ENCODE data around the gene SYNJ2.

Gene SYNJ2

GRCh38 chr6:158009114-158009891, 27.6 kb downstream of the SYNJ2 start:
- DNase-seq (peak; percentile 69), ATAC-seq (ENCODE audit: insufficient read depth, low read depth) (peak; percentile 89)
- H3K27ac ChIP-seq (ENCODE audit: low read length): peak overlapping the region; percentile 63

GRCh38 chr6:158009935-158010585, 28.4 kb downstream of the SYNJ2 start:
- 0 out of 2 replicates have a peak overlapping the region, but pooled peaks have one; percentile 19 for H3K9ac ChIP-seq (ENCODE audit: low read depth, low read length)
- peak overlapping the region; percentile 63 for H3K27ac ChIP-seq (ENCODE audit: low read length)
- peaks cover 46% of the 10 kb centered on the region for H3K4me1 ChIP-seq (ENCODE audit: insufficient read depth, low read length)

More at GRCh38 chr6:158009114-158009891, 27.6 kb downstream of the SYNJ2 start:
- H3K4me2 ChIP-seq (ENCODE audit: insufficient read depth, low read length): peak overlapping the region; percentile 24
- no peaks in the 10 kb centered on the region for H3K36me3 ChIP-seq (ENCODE audit: insufficient read depth, low read length)
- no peak for TF ChIP-seq EZH2 (IDR thresholded peaks at IDR 0.05; ENCODE audit: borderline replicate concordance, low read depth, low read length, severe bottlenecking)
- H3K9me3 ChIP-seq (ENCODE audit: insufficient read depth, low read length, severe bottlenecking): no peaks in the 10 kb centered on the region
- H3K9ac ChIP-seq (ENCODE audit: low read depth, low read length): peak overlapping the region; percentile 19; the same call in 1 of the 2 replicates
- peaks cover 85% of the 10 kb centered on the region for H3K79me2 ChIP-seq (ENCODE audit: insufficient read depth, low read length)
- H3K4me1 ChIP-seq (ENCODE audit: insufficient read depth, low read length): peaks cover 39% of the 10 kb centered on the region
- no peaks in the 10 kb centered on the region for H3K27me3 ChIP-seq (ENCODE audit: insufficient read depth, low read length, poor library complexity)
- no peak overlapping the region for H3K4me3 ChIP-seq (ENCODE audit: low read depth in 1 of 2, low read length in 2 of 2)
- H2AFZ ChIP-seq (ENCODE audit: low read depth, low read length): no peak overlapping the region
- H4K20me1 ChIP-seq (ENCODE audit: insufficient read depth, low read length): peaks cover 43% of the 10 kb centered on the region

GRCh38 chr6:158010591-158011477, 29.2 kb downstream of the SYNJ2 start:
- Histone ChIP-seq H2AFZ (ENCODE audit: low read depth, low read length) (no peak overlapping the region), H3K79me2 (ENCODE audit: insufficient read depth, low read length) (peaks cover 88% of the 10 kb centered on the region), H3K9me3 (ENCODE audit: insufficient read depth, low read length, severe bottlenecking) (no peaks in the 10 kb centered on the region), H3K27me3 (ENCODE audit: insufficient read depth, low read length, poor library complexity) (no peaks in the 10 kb centered on the region), H4K20me1 (ENCODE audit: insufficient read depth, low read length) (peaks cover 34% of the 10 kb centered on the region), H3K36me3 (ENCODE audit: insufficient read depth, low read length) (no peaks in the 10 kb centered on the region), H3K9ac (ENCODE audit: low read depth, low read length) (no peak overlapping the region), H3K4me3 (ENCODE audit: low read depth in 1 of 2, low read length in 2 of 2) (no peak overlapping the region), H3K4me2 (ENCODE audit: insufficient read depth, low read length) (no peak overlapping the region), H3K27ac (ENCODE audit: low read length) (no peak overlapping the region), H3K4me1 (ENCODE audit: insufficient read depth, low read length) (peaks cover 49% of the 10 kb centered on the region)
- TF ChIP-seq CTCF (IDR thresholded peaks at IDR 0.05; ENCODE audit: borderline replicate concordance, extremely low read depth, low read length, poor library complexity, severe bottlenecking) (no peak), EZH2 (IDR thresholded peaks at IDR 0.05; ENCODE audit: borderline replicate concordance, low read depth, low read length, severe bottlenecking) (no peak)
- no peak for DNase-seq
- no peak for ATAC-seq (ENCODE audit: insufficient read depth, low read depth)

More at GRCh38 chr6:158009935-158010585, 28.4 kb downstream of the SYNJ2 start:
- ATAC-seq (ENCODE audit: insufficient read depth, low read depth) (no peak), DNase-seq (no peak)
- Histone ChIP-seq H3K9me3 (ENCODE audit: insufficient read depth, low read length, severe bottlenecking) (no peaks in the 10 kb centered on the region), H3K4me2 (ENCODE audit: insufficient read depth, low read length) (0 out of 2 replicates have a peak overlapping the region, but pooled peaks have one; percentile 24), H3K4me3 (ENCODE audit: low read depth in 1 of 2, low read length in 2 of 2) (no peak overlapping the region), H3K27me3 (ENCODE audit: insufficient read depth, low read length, poor library complexity) (no peaks in the 10 kb centered on the region), H3K79me2 (ENCODE audit: insufficient read depth, low read length) (peaks cover 86% of the 10 kb centered on the region), H3K36me3 (ENCODE audit: insufficient read depth, low read length) (no peaks in the 10 kb centered on the region), H2AFZ (ENCODE audit: low read depth, low read length) (no peak overlapping the region), H4K20me1 (ENCODE audit: insufficient read depth, low read length) (peaks cover 40% of the 10 kb centered on the region)
- TF ChIP-seq EZH2 (IDR thresholded peaks at IDR 0.05; ENCODE audit: borderline replicate concordance, low read depth, low read length, severe bottlenecking): no peak
- TF ChIP-seq CTCF (IDR thresholded peaks at IDR 0.05; ENCODE audit: borderline replicate concordance, extremely low read depth, low read length, poor library complexity, severe bottlenecking): no peak
